ENCODE measurements around the gene SMIM31.

DNA sequence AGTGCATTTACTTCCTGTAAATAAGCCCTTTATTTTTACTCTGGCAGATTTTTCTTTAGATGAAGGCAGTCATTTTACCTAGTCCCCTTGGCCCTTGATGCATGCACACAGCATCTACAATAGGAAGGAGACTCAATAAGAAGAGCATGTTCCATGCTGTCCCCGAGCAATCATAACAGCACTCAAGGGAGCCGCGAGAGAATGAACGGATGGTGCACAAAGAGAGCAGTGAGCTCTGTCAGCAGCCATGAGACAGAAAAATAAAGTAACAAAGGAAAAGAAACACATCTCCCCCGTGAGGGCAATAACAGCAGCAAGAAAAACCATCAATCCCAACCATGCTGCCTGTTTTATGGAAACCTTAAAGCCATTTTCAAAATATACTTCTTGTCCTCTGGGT lies 11.9 kb downstream of the SMIM31 start:
- TF ChIP-seq, protein P1, sequence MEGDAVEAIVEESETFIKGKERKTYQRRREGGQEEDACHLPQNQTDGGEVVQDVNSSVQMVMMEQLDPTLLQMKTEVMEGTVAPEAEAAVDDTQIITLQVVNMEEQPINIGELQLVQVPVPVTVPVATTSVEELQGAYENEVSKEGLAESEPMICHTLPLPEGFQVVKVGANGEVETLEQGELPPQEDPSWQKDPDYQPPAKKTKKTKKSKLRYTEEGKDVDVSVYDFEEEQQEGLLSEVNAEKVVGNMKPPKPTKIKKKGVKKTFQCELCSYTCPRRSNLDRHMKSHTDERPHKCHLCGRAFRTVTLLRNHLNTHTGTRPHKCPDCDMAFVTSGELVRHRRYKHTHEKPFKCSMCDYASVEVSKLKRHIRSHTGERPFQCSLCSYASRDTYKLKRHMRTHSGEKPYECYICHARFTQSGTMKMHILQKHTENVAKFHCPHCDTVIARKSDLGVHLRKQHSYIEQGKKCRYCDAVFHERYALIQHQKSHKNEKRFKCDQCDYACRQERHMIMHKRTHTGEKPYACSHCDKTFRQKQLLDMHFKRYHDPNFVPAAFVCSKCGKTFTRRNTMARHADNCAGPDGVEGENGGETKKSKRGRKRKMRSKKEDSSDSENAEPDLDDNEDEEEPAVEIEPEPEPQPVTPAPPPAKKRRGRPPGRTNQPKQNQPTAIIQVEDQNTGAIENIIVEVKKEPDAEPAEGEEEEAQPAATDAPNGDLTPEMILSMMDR (conservative IDR thresholded peaks at IDR 0.05; ENCODE audit: low read length): no peak
- no peak for TF ChIP-seq EZH2phosphoT487 (IDR thresholded peaks at IDR 0.05; ENCODE audit: borderline replicate concordance)
